Activated CD4-positive, alpha-beta T cell treated with anti-CD3 and anti-CD28 coated beads, Interleukin-2, amount 50 U/mL, for 1 hour (primary cell): ENCODE results near the gene PAM.
"Not testable (repeated sequence)": the region's sequence is repeated elsewhere in the genome, so short reads cannot be mapped to it uniquely, and the experiment has no call there.

Experiments used
- DNase-seq: peaks from one replicate; pipeline ENCODE4 v3.0.0-alpha.2; 2020

The PAM gene

GRCh38 chr5:102955488-102955887 lies 200.4 kb downstream of the PAM start:
- no peak for DNase-seq

GRCh38 chr5:102956599-102956998 lies 201.5 kb downstream of the PAM start:
- no peak for DNase-seq

GRCh38 chr5:102957141-102957540 lies 202.0 kb downstream of the PAM start:
- DNase-seq = no peak

GRCh38 chr5:102958481-102959011 lies 203.4 kb downstream of the PAM start:
- DNase-seq = no peak

- DNase-seq = no peak
These were observed 203.9 kb downstream of the PAM start for GRCh38 chr5:102959055-102959454.

GRCh38 chr5:102961671-102962070 lies 206.6 kb downstream of the PAM start:
- DNase-seq = no peak

- no peak for DNase-seq
These were observed 210.5 kb downstream of the PAM start for GRCh38 chr5:102965653-102966052.

GRCh38 chr5:102969641-102970040 lies 214.5 kb downstream of the PAM start:
- DNase-seq = no peak

GRCh38 chr5:102971676-102972293 lies 216.7 kb downstream of the PAM start:
- no peak for DNase-seq

- DNase-seq = no peak
These were observed 219.1 kb downstream of the PAM start for GRCh38 chr5:102974177-102974576.

GRCh38 chr5:102975045-102975444 lies 219.9 kb downstream of the PAM start:
- DNase-seq = no peak

GRCh38 chr5:102975457-102976182 lies 220.5 kb downstream of the PAM start:
- no peak for DNase-seq

GRCh38 chr5:102981957-102982635 lies 227.0 kb downstream of the PAM start:
- DNase-seq = no peak

- DNase-seq = no peak
These were observed 231.0 kb downstream of the PAM start for GRCh38 chr5:102986074-102986473.

GRCh38 chr5:102988459-102988858 lies 233.4 kb downstream of the PAM start:
- no peak for DNase-seq

GRCh38 chr5:102991802-102992201 lies 236.7 kb downstream of the PAM start:
- no peak for DNase-seq

GRCh38 chr5:102996011-102996575 lies 241.0 kb downstream of the PAM start:
- DNase-seq = no peak

- no peak for DNase-seq
These were observed 243.1 kb downstream of the PAM start for GRCh38 chr5:102998224-102998623.

- no peak for DNase-seq
These were observed 244.1 kb downstream of the PAM start for GRCh38 chr5:102999191-102999590.

GRCh38 chr5:102999621-103000020 lies 244.5 kb downstream of the PAM start:
- not testable (repeated sequence) for DNase-seq

GRCh38 chr5:103000089-103000488 lies 245.0 kb downstream of the PAM start:
- DNase-seq = no peak

GRCh38 chr5:103003872-103004271 lies 248.8 kb downstream of the PAM start:
- DNase-seq = no peak

GRCh38 chr5:103005276-103005675 lies 250.2 kb downstream of the PAM start:
- DNase-seq = no peak

GRCh38 chr5:103006921-103007320 lies 251.8 kb downstream of the PAM start:
- no peak for DNase-seq
